ENCODE results near the gene DEFB108B.
"Not testable (repeated sequence)": the region's sequence is repeated elsewhere in the genome, so short reads cannot be mapped to it uniquely, and the experiment has no call there.

DNA sequence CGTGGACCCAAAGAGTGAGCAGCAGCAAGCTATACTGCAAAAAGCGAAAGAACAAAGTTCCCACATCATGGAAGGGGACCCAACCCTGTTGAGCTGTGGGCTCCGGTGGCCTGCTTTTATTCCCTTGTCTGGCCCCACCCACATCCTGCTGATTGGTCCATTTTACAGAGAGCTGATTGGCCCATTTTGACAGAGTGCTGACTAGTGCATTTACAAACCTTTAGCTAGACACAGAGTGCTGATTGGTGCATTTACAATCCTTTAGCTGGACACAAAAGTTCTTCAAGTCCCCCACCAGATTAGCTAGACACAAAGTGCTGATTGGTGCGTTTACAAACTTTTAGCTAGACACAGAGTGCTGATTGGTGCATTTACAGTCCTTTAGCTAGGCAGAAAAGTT is 10.4 kb downstream of the DEFB108B start:
- TF ChIP-seq EZH2 (IDR thresholded peaks at IDR 0.05); POLR2AphosphoS5 (IDR thresholded peaks at IDR 0.05; ENCODE audit: borderline replicate concordance, low read depth, low read length); FOXP2 (optimal IDR thresholded peaks at IDR 0.05; ENCODE audit: control extremely low read depth, extremely low read length, insufficient read depth): not testable (repeated sequence)
